Nephron (organoid): ENCODE data around the gene CCDC85C.

ENCODE experiments used
- H3K27ac Mint-ChIP-seq, 3 experiments: 2 replicates each; pipeline ENCODE4 v1.8.0; 2020; ENCODE audit warnings: mixed read lengths in 3 of 3, mild to moderate bottlenecking in 2 of 3, moderate library complexity in 1 of 3
- H3K27me3 Mint-ChIP-seq: 2 replicates; pipeline ENCODE4 v1.8.0; 2021; ENCODE audit warnings: low read depth, mild to moderate bottlenecking, moderate library complexity, mixed read lengths
- H3K36me3 Mint-ChIP-seq: 2 replicates; pipeline ENCODE4 v1.8.0; 2020; ENCODE audit warnings: low read depth, mixed read lengths
- H3K4me1 Mint-ChIP-seq: 2 replicates; pipeline ENCODE4 v1.8.0; 2020; ENCODE audit warnings: mixed read lengths
- H3K4me3 Mint-ChIP-seq, 3 experiments: 2 replicates each; pipeline ENCODE4 v1.8.0; 2020; ENCODE audit warnings: mild to moderate bottlenecking in 3 of 3, mixed read lengths in 3 of 3, moderate library complexity in 2 of 3
- H3K9me3 Mint-ChIP-seq: 2 replicates; pipeline ENCODE4 v1.8.0; 2020; ENCODE audit warnings: mixed read lengths
- CTCF ChIP-seq, 3 experiments: fragments of 200-600 bp; sonication (generic); IDR thresholded peaks; one replicate each; pipeline ENCODE4 v1.5.0; 2021; ENCODE audit warnings: antibody characterized with exemption in 3 of 3; ENCODE audit not compliant: unreplicated experiment in 3 of 3

The CCDC85C gene

GRCh38 chr14:99515301-99516155, 88.5 kb downstream of the CCDC85C start:
- no peak for TF ChIP-seq CTCF (IDR thresholded peaks at IDR 0.05; ENCODE audit: unreplicated experiment in 3 of 3)
- H3K4me1 Mint-ChIP-seq, result peaks cover 5% of the 10 kb centered on the region

GRCh38 chr14:99514552-99515300, 89.3 kb downstream of the CCDC85C start:
- H3K4me1 Mint-ChIP-seq, result peaks cover 5% of the 10 kb centered on the region

More at GRCh38 chr14:99515301-99516155, 88.5 kb downstream of the CCDC85C start:
- Mint-ChIP-seq H3K27me3 (no peaks in the 10 kb centered on the region), H3K36me3 (no peaks in the 10 kb centered on the region), H3K9me3 (no peaks in the 10 kb centered on the region), H3K27ac (no peak overlapping the region), H3K4me3 (no peak overlapping the region)

GRCh38 chr14:99513946-99514551, 90.0 kb downstream of the CCDC85C start:
- peaks cover 6% of the 10 kb centered on the region for H3K36me3 Mint-ChIP-seq

More at GRCh38 chr14:99514552-99515300, 89.3 kb downstream of the CCDC85C start:
- Mint-ChIP-seq H3K27ac (no peak overlapping the region), H3K36me3 (no peaks in the 10 kb centered on the region), H3K4me3 (no peak overlapping the region), H3K27me3 (no peaks in the 10 kb centered on the region), H3K9me3 (no peaks in the 10 kb centered on the region)
- TF ChIP-seq CTCF (IDR thresholded peaks at IDR 0.05; ENCODE audit: unreplicated experiment in 3 of 3), result no peak

GRCh38 chr14:99513183-99513694, 90.8 kb downstream of the CCDC85C start:
- Mint-ChIP-seq H3K4me3 (no peak overlapping the region), H3K4me1 (peaks cover 5% of the 10 kb centered on the region), H3K27me3 (no peaks in the 10 kb centered on the region), H3K9me3 (no peaks in the 10 kb centered on the region), H3K36me3 (peaks cover 14% of the 10 kb centered on the region), H3K27ac (no peak overlapping the region)
- TF ChIP-seq CTCF (IDR thresholded peaks at IDR 0.05; ENCODE audit: unreplicated experiment in 3 of 3), result no peak

More at GRCh38 chr14:99513946-99514551, 90.0 kb downstream of the CCDC85C start:
- H3K27me3 Mint-ChIP-seq, result no peaks in the 10 kb centered on the region
- H3K9me3 Mint-ChIP-seq, result no peaks in the 10 kb centered on the region
- H3K4me3 Mint-ChIP-seq, result no peak overlapping the region
- no peak for TF ChIP-seq CTCF (IDR thresholded peaks at IDR 0.05; ENCODE audit: unreplicated experiment in 3 of 3)
- peaks cover 5% of the 10 kb centered on the region for H3K4me1 Mint-ChIP-seq
- no peak overlapping the region for H3K27ac Mint-ChIP-seq

GRCh38 chr14:99512571-99513182, 91.3 kb downstream of the CCDC85C start:
- Mint-ChIP-seq H3K9me3 (no peaks in the 10 kb centered on the region), H3K27ac (peak overlapping the region in 1 of 3 experiments; percentile 42), H3K36me3 (peaks cover 20% of the 10 kb centered on the region), H3K4me1 (peaks cover 5% of the 10 kb centered on the region), H3K4me3 (no peak overlapping the region), H3K27me3 (no peaks in the 10 kb centered on the region)
- no peak for TF ChIP-seq CTCF (IDR thresholded peaks at IDR 0.05; ENCODE audit: unreplicated experiment in 3 of 3)
